ENCODE results near the gene N4BP3. TPM values are rescaled to one million over a fixed set of nuclear protein-coding genes. Genes with fewer than 3 reads are reported as not detected.
"Not testable (repeated sequence)": the region's sequence is repeated elsewhere in the genome, so short reads cannot be mapped to it uniquely, and the experiment has no call there.

The N4BP3 gene
- total RNA-seq, 1 experiment from 2014 or later: 0.33 TPM

GRCh38 chr5:178125253-178125906, 12.0 kb downstream of the N4BP3 start:
- Mint-ChIP-seq H3K4me1 (ENCODE audit: insufficient read depth, unreplicated experiment) (no peaks in the 10 kb centered on the region), H3K27ac (ENCODE audit: low read depth, unreplicated experiment) (no peak overlapping the region), H3K27me3 (ENCODE audit: insufficient read depth, unreplicated experiment) (no peaks in the 10 kb centered on the region), H3K4me3 (ENCODE audit: unreplicated experiment) (no peak overlapping the region), H3K9me3 (ENCODE audit: unreplicated experiment) (no peaks in the 10 kb centered on the region), H3K36me3 (ENCODE audit: insufficient read depth, unreplicated experiment) (no peaks in the 10 kb centered on the region)
- ChIA-PET POLR2A (no interaction called here), CTCF (interaction anchor here (3.1 kb wide), 1 partner anchor 50 kb away, joined by 11 read pairs; no protein-coding TSS in a partner anchor)
- no peak for DNase-seq (ENCODE audit: unreplicated experiment)
- no peak for TF ChIP-seq CTCF (IDR thresholded peaks at IDR 0.05; ENCODE audit: unreplicated experiment)
- BruUV-seq (replicated peaks): no TSS peak
- intact Hi-C loops (cut with micrococcal nuclease): no loop called here

GRCh38 chr5:178126556-178126955, 13.2 kb downstream of the N4BP3 start:
- ChIA-PET POLR2A (no interaction called here), CTCF (interaction anchor here (0.6 to 1.2 kb wide), 2 partner anchors 19 to 581 kb away, joined by 3 read pairs; no protein-coding TSS in a partner anchor)
- H3K27ac Mint-ChIP-seq (ENCODE audit: low read depth, unreplicated experiment): no peak overlapping the region
- no peak for DNase-seq (ENCODE audit: unreplicated experiment)
- peaks cover 3% of the 10 kb centered on the region for H3K4me1 Mint-ChIP-seq (ENCODE audit: insufficient read depth, unreplicated experiment)
- BruUV-seq (replicated peaks): no TSS peak
- no peaks in the 10 kb centered on the region for H3K27me3 Mint-ChIP-seq (ENCODE audit: insufficient read depth, unreplicated experiment)
- TF ChIP-seq CTCF (IDR thresholded peaks at IDR 0.05; ENCODE audit: unreplicated experiment): no peak
- intact Hi-C loops (cut with micrococcal nuclease): no loop called here
- H3K36me3 Mint-ChIP-seq (ENCODE audit: insufficient read depth, unreplicated experiment): no peaks in the 10 kb centered on the region
- no peaks in the 10 kb centered on the region for H3K9me3 Mint-ChIP-seq (ENCODE audit: unreplicated experiment)
- no peak overlapping the region for H3K4me3 Mint-ChIP-seq (ENCODE audit: unreplicated experiment)

GRCh38 chr5:178127300-178128009, 14.1 kb downstream of the N4BP3 start:
- H3K27me3 Mint-ChIP-seq (ENCODE audit: insufficient read depth, unreplicated experiment); H3K27ac Mint-ChIP-seq (ENCODE audit: low read depth, unreplicated experiment); intact Hi-C loops (cut with micrococcal nuclease); H3K9me3 Mint-ChIP-seq (ENCODE audit: unreplicated experiment); H3K4me3 Mint-ChIP-seq (ENCODE audit: unreplicated experiment); H3K36me3 Mint-ChIP-seq (ENCODE audit: insufficient read depth, unreplicated experiment); BruUV-seq (replicated peaks); DNase-seq (ENCODE audit: unreplicated experiment): not testable (repeated sequence)
- H3K4me1 Mint-ChIP-seq (ENCODE audit: insufficient read depth, unreplicated experiment): peaks cover 12% of the 10 kb centered on the region
- POLR2A ChIA-PET: interaction anchor here (0.7 kb wide), 1 partner anchor 941 kb away, joined by 3 read pairs; no protein-coding TSS in a partner anchor
- CTCF ChIA-PET: interaction anchor here (0.6 to 1.2 kb wide), 2 partner anchors 18 to 38 kb away, joined by 3 to 4 read pairs; no protein-coding TSS in a partner anchor

GRCh38 chr5:178129296-178129695, 16.0 kb downstream of the N4BP3 start:
- ChIA-PET POLR2A (interaction anchor here (0.7 to 1.4 kb wide), 6 partner anchors 8 to 51 kb away, joined by 3 to 6 read pairs (median 5); partner anchors contain the start of gene NHP2), CTCF (interaction anchor here (0.6 to 1.3 kb wide), 3 partner anchors 9 to 53 kb away, joined by 3 read pairs; no protein-coding TSS in a partner anchor)
- BruUV-seq (replicated peaks): no TSS peak
- Mint-ChIP-seq H3K27me3 (ENCODE audit: insufficient read depth, unreplicated experiment) (no peaks in the 10 kb centered on the region), H3K4me1 (ENCODE audit: insufficient read depth, unreplicated experiment) (peaks cover 18% of the 10 kb centered on the region), H3K27ac (ENCODE audit: low read depth, unreplicated experiment) (no peak overlapping the region), H3K36me3 (ENCODE audit: insufficient read depth, unreplicated experiment) (peaks cover 12% of the 10 kb centered on the region), H3K4me3 (ENCODE audit: unreplicated experiment) (no peak overlapping the region), H3K9me3 (ENCODE audit: unreplicated experiment) (no peaks in the 10 kb centered on the region)
- intact Hi-C loops (cut with micrococcal nuclease): no loop called here
- DNase-seq (ENCODE audit: unreplicated experiment): no peak
- no peak for TF ChIP-seq CTCF (IDR thresholded peaks at IDR 0.05; ENCODE audit: unreplicated experiment)

DNA sequence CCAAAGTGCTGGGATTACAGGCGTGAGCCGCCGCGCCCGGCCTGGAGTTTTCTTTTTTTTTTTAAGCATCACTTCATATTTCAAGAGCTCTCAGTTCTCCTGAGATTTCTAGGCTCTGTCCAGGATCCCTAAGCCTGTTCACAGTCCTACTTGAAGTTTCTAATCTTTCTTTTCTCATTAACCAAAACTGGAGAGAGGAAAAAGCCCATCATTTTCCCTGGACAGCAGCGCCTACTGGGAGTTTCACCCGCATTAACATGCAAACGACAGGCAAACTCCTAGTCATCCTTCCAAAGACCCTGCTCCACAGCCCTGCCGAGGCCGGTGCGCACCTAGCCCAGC, 16.9 kb downstream of the N4BP3 start:
- Mint-ChIP-seq H3K36me3 (ENCODE audit: insufficient read depth, unreplicated experiment) (peaks cover 20% of the 10 kb centered on the region), H3K4me1 (ENCODE audit: insufficient read depth, unreplicated experiment) (peaks cover 18% of the 10 kb centered on the region), H3K4me3 (ENCODE audit: unreplicated experiment) (peak overlapping the region; percentile 74)
- intact Hi-C loops (cut with micrococcal nuclease): loop anchor here (5.0 kb wide), 1 partner anchor 53 kb away; no protein-coding TSS in a partner anchor
- H3K9me3 Mint-ChIP-seq (ENCODE audit: unreplicated experiment); DNase-seq (ENCODE audit: unreplicated experiment); H3K27me3 Mint-ChIP-seq (ENCODE audit: insufficient read depth, unreplicated experiment); H3K27ac Mint-ChIP-seq (ENCODE audit: low read depth, unreplicated experiment): not testable (repeated sequence)
- POLR2A ChIA-PET: interaction anchor here (0.7 to 1.4 kb wide), 5 partner anchors 9 to 52 kb away, joined by 3 to 6 read pairs (median 6); partner anchors contain the start of gene NHP2
- CTCF ChIA-PET: interaction anchor here (1.3 to 8.9 kb wide), 2 partner anchors 16 to 54 kb away, joined by 3 to 101 read pairs; no protein-coding TSS in a partner anchor
- TSS peak; percentile 62 for BruUV-seq (replicated peaks)
